A673 (cell line): ENCODE measurements around the gene SLC25A39. TPM values are rescaled to one million over a fixed set of nuclear protein-coding genes. Genes with fewer than 3 reads are reported as not detected.

Source experiments
- BruUV-seq: library from RNA; stranded (reverse); fragments of 400-500 nt; replicated peaks from 2 replicates; lab custom pipeline; 2021; lab: Mats Ljungman, UMichigan
- CTCF ChIA-PET: fragments of 300-600 bp; sonication (Branson Sonifier 250); formaldehyde crosslinking; loops from one replicate; lab custom pipeline; 2022; ENCODE audit warnings: antibody characterized with exemption; lab: Charles Lee
- POLR2A ChIA-PET: fragments of 300-600 bp; sonication (Branson Sonifier 250); formaldehyde crosslinking; loops from one replicate; lab custom pipeline; 2022; ENCODE audit warnings: antibody characterized with exemption; ENCODE audit not compliant: low non-redundant PET; lab: Charles Lee
- DNase-seq: peaks from one replicate; pipeline ENCODE4 v3.0.0-alpha.2; 2015; ENCODE audit warnings: low spot score
- H3K27ac ChIP-seq: fragments of 200-600 bp; sonication (generic); 2 replicates; pipeline ENCODE4 v1.5.1; 2016; ENCODE audit warnings: mixed run types, low read depth, mild to moderate bottlenecking, mixed read lengths, antibody characterized with exemption, low read length; ENCODE audit not compliant: poor library complexity, severe bottlenecking
- H3K27me3 ChIP-seq: fragments of 200-600 bp; sonication (generic); replicated peaks from 2 replicates; pipeline ENCODE4 v1.6.1; 2017; ENCODE audit warnings: mixed run types, low read depth, mild to moderate bottlenecking, mixed read lengths, antibody characterized with exemption, low read length; ENCODE audit not compliant: insufficient read depth, poor library complexity
- H3K36me3 ChIP-seq: fragments of 200-600 bp; sonication (generic); 2 replicates; pipeline ENCODE4 v1.6.1; 2016; ENCODE audit warnings: mixed run types, mild to moderate bottlenecking, mixed read lengths, antibody characterized with exemption, low read length; ENCODE audit not compliant: insufficient read depth, poor library complexity, severe bottlenecking
- H3K4me1 ChIP-seq: fragments of 200-600 bp; sonication (generic); 2 replicates; pipeline ENCODE4 v1.6.1; 2017; ENCODE audit warnings: mixed run types, mild to moderate bottlenecking, mixed read lengths, antibody characterized with exemption, low read length; ENCODE audit not compliant: insufficient read depth, poor library complexity, severe bottlenecking
- H3K4me3 ChIP-seq: fragments of 200-600 bp; sonication (generic); 2 replicates; pipeline ENCODE4 v1.5.1; 2016; ENCODE audit warnings: low read depth, mixed run types, mild to moderate bottlenecking, mixed read lengths, low read length; ENCODE audit not compliant: poor library complexity, severe bottlenecking
- H3K9me3 ChIP-seq: fragments of 200-600 bp; sonication (generic); 2 replicates; pipeline ENCODE4 v1.6.1; 2016; ENCODE audit warnings: mixed run types, low read depth, mild to moderate bottlenecking, mixed read lengths, antibody characterized with exemption, low read length; ENCODE audit not compliant: poor library complexity, severe bottlenecking
- CTCF ChIP-seq: fragments of 300-800, 200-600 bp; sonication (generic); conservative IDR thresholded peaks from 2 replicates; pipeline ENCODE4 v1.5.1; 2017; ENCODE audit warnings: low read depth, mild to moderate bottlenecking, antibody characterized with exemption, low read length, moderate library complexity, mixed read lengths
- EZH2 ChIP-seq: fragments of 200-600 bp; sonication (generic); IDR thresholded peaks from 2 replicates; pipeline ENCODE4 v1.6.1; 2017; ENCODE audit warnings: borderline replicate concordance, low read depth, mild to moderate bottlenecking, mixed read lengths, antibody characterized with exemption, low read length; ENCODE audit not compliant: poor library complexity, severe bottlenecking
- intact Hi-C: fragments of 100-400 bp; cut with micrococcal nuclease; formaldehyde crosslinking; loops from one replicate; pipeline ENCODE4 v1.10.0; 2022; ENCODE audit not compliant: unreplicated experiment
- total RNA-seq: library from RNA; stranded (reverse); gene quantifications from 2 replicates; pipeline ENCODE4 v1.2.3, GENCODE V29; 2021

SLC25A39 gene
- total RNA-seq, 1 experiment from 2014 or later, result 75.5 TPM

- TF ChIP-seq EZH2, result no peak
- no peak for TF ChIP-seq CTCF
- POLR2A ChIA-PET, result no interaction called here
- BruUV-seq, result no TSS peak
- no peaks in the 10 kb centered on the region for H3K36me3 ChIP-seq
- intact Hi-C loops, result no loop called here
- DNase-seq, result no peak
- CTCF ChIA-PET, result no interaction called here
- no peak overlapping the region for H3K4me3 ChIP-seq
- no peak overlapping the region for H3K27ac ChIP-seq
- no peaks in the 10 kb centered on the region for H3K27me3 ChIP-seq
- no peaks in the 10 kb centered on the region for H3K4me1 ChIP-seq
- H3K9me3 ChIP-seq, result no peaks in the 10 kb centered on the region
Observed at GRCh38 chr17:44282264-44282663, 42.4 kb downstream of the SLC25A39 start.

- intact Hi-C loops, result no loop called here
- H3K4me3 ChIP-seq, result no peak overlapping the region
- no peaks in the 10 kb centered on the region for H3K9me3 ChIP-seq
- TF ChIP-seq EZH2 (no peak), CTCF (no peak)
- CTCF ChIA-PET, result no interaction called here
- no peaks in the 10 kb centered on the region for H3K27me3 ChIP-seq
- no peak for DNase-seq
- POLR2A ChIA-PET, result no interaction called here
- no TSS peak for BruUV-seq
- H3K36me3 ChIP-seq, result no peaks in the 10 kb centered on the region
- H3K4me1 ChIP-seq, result no peaks in the 10 kb centered on the region
- H3K27ac ChIP-seq, result no peak overlapping the region
Observed at GRCh38 chr17:44281570-44281969, 43.1 kb downstream of the SLC25A39 start.

- TF ChIP-seq EZH2 (no peak), CTCF (no peak)
- no TSS peak for BruUV-seq
- no peak for DNase-seq
- Histone ChIP-seq H3K27me3 (no peaks in the 10 kb centered on the region), H3K36me3 (no peaks in the 10 kb centered on the region), H3K27ac (no peak overlapping the region), H3K4me1 (no peaks in the 10 kb centered on the region), H3K4me3 (no peak overlapping the region), H3K9me3 (no peaks in the 10 kb centered on the region)
- POLR2A ChIA-PET, result no interaction called here
- CTCF ChIA-PET, result no interaction called here
- intact Hi-C loops, result no loop called here
Observed at GRCh38 chr17:44280392-44280937, 44.2 kb downstream of the SLC25A39 start.
